ENCODE measurements around the gene ONECUT1.

ONECUT1 gene

DNA sequence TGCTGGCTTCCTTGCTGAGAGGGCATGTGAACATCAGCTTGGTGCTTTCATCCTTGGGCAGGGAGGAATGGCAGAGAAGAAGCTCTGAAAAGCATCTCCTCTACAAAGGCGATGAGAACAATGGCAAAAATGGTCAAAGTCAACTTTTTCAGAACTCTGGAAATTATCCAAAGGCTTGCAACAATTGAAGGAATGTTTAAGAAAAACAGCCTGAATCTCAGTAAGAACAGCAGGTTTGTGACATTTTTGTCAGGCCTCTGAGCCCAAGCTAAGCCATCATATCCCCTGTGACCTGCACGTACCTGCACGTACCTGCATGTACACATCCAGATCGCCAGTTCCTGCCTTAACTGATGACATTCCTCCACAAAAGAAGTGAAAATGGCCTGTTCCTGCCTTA is 51.8 kb downstream of the ONECUT1 start:
- no peak for DNase-seq (ENCODE audit: low read depth)
- H3K4me3 ChIP-seq (ENCODE audit: low read depth, low read length): no peak overlapping the region
- TF ChIP-seq, protein P1, sequence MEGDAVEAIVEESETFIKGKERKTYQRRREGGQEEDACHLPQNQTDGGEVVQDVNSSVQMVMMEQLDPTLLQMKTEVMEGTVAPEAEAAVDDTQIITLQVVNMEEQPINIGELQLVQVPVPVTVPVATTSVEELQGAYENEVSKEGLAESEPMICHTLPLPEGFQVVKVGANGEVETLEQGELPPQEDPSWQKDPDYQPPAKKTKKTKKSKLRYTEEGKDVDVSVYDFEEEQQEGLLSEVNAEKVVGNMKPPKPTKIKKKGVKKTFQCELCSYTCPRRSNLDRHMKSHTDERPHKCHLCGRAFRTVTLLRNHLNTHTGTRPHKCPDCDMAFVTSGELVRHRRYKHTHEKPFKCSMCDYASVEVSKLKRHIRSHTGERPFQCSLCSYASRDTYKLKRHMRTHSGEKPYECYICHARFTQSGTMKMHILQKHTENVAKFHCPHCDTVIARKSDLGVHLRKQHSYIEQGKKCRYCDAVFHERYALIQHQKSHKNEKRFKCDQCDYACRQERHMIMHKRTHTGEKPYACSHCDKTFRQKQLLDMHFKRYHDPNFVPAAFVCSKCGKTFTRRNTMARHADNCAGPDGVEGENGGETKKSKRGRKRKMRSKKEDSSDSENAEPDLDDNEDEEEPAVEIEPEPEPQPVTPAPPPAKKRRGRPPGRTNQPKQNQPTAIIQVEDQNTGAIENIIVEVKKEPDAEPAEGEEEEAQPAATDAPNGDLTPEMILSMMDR (IDR thresholded peaks at IDR 0.05; ENCODE audit: low read depth, low read length): no peak

DNA sequence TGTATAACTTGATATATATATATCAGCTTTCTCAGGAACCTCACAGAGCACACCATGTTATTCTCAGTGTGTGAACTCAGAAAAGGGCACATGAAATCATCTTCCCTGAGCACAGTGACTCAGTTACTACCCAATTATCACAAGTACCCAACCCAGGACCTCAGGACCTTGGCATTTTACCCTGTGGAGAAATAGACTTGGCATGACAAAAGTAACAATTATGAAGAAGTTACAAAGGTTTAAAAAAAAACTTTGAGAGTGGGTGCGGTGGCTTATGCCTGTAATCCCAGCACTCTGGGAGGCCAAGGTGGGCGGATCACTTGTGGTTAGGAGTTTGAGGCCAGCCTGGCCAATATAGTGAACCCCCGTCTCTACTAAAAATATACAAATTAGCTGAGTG is 52.4 kb downstream of the ONECUT1 start:
- no peak for DNase-seq (ENCODE audit: low read depth)

DNA sequence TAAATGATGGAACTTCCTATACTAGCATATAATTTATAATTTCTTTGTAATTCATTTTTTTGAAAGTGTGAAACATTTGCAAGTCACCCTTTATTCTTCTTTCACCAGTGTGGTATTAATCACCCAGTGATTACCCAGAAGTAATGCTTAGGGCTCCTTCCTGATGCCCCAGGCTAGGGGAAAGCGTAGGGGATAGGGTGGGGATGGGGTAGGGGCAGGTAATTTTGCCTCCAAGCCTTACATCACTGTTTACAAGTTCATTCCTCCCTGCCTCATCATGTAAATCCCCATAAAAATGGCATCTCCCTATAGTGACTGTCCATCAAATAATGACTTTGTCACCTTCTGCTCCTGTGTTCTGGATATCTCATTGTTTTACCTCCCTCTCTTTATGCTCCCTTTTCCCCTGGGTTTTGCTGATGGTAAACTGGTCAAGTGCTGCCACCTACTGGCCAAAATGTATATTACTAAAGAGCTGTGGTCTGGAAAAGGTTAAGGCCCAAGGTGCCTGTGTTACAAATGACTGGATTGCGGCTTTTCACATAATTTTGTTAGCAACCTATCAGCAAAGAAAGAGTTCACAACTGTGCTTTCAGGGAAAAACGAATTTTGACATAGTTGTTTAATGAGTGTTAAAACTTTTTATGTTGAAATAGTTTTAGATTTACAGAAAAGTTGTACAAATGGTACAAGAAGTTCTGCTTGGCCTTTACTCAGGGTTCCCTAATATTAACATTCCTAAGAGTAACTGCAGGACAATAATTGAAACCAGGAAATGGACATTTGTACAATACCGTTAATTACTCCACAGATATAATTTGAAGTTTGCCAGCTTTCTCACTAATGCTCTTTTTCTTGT is 54.7 kb downstream of the ONECUT1 start:
- no peak for TF ChIP-seq POLR2A (IDR thresholded peaks at IDR 0.05; ENCODE audit: extremely low read depth, insufficient read length)
- TF ChIP-seq MYC (IDR thresholded peaks at IDR 0.05; ENCODE audit: low read depth, low read length): no peak
- TF ChIP-seq, protein P1 (IDR thresholded peaks at IDR 0.05; ENCODE audit: low read depth, low read length): peak; percentile 39
- TF ChIP-seq, protein P2, sequence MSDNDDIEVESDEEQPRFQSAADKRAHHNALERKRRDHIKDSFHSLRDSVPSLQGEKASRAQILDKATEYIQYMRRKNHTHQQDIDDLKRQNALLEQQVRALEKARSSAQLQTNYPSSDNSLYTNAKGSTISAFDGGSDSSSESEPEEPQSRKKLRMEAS (IDR thresholded peaks at IDR 0.05; ENCODE audit: low read depth, low read length): no peak
- peak; percentile 80 for DNase-seq (ENCODE audit: low read depth)

More for the DNA sequence above, 52.4 kb downstream of the ONECUT1 start:
- no peak for TF ChIP-seq POLR2A (IDR thresholded peaks at IDR 0.05; ENCODE audit: extremely low read depth, insufficient read length)
- TF ChIP-seq, protein P1 (IDR thresholded peaks at IDR 0.05; ENCODE audit: low read depth, low read length): no peak
- no peak overlapping the region for H3K4me3 ChIP-seq (ENCODE audit: low read depth, low read length)

DNA sequence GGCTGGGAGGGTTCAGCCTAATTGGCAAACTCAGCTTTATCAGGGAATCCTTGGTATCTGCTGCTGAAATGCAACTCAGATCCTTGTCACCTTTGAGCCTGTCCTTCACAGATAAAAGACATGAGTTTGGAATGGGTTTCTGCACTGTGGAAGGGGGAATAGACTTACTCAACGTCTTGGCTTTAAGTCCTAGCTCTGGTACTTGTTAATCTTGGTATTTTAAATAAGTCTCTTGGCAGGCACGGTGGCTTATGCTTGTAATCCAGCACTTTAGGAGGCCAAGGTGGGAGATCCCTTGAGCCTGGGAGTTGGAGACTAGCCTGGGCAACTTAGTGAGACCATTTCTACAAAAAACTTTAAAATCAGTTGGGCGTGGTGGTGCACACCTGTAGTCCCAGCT is 55.8 kb downstream of the ONECUT1 start:
- H3K4me3 ChIP-seq (ENCODE audit: low read depth, low read length): no peak overlapping the region
- TF ChIP-seq, protein P2 (IDR thresholded peaks at IDR 0.05; ENCODE audit: low read depth, low read length): no peak
- TF ChIP-seq POLR2A (IDR thresholded peaks at IDR 0.05; ENCODE audit: extremely low read depth, insufficient read length) (no peak), MYC (IDR thresholded peaks at IDR 0.05; ENCODE audit: low read depth, low read length) (no peak)
- TF ChIP-seq, protein P1 (IDR thresholded peaks at IDR 0.05; ENCODE audit: low read depth, low read length): no peak
- no peak for DNase-seq (ENCODE audit: low read depth)

More for the DNA sequence above, 54.7 kb downstream of the ONECUT1 start:
- H3K4me3 ChIP-seq (ENCODE audit: low read depth, low read length): no peak overlapping the region

DNA sequence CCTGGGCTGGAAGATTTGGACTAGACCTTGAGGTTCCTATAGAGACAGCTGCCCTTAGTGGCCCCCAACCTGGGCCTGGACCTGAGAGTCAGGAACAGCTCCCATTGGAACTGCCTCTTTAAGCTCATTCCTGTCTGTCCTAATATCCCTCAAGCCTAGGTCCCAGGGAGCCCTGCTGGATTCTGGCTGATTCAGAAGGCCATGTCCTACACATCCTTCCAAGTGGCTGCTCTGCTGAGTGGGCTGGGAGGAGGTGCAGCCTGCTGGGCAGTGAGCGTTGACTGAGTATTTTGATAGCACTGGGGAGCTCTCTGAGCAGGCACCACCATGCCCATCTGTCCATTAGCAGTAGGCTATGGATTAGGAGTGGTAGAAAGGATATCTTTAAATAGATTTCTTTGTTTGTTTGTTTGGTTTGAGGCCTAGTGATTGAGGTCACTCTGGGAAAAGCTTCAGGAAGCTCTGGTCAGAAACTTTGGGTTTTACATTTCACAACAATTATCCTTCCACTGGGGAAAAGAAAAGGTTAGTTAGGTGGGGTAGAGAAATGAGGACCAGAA is 56.4 kb downstream of the ONECUT1 start:
- no peak for DNase-seq (ENCODE audit: low read depth)
- no peak overlapping the region for H3K4me3 ChIP-seq (ENCODE audit: low read depth, low read length)
- TF ChIP-seq, protein P2 (IDR thresholded peaks at IDR 0.05; ENCODE audit: low read depth, low read length): no peak
- no peak for TF ChIP-seq MYC (IDR thresholded peaks at IDR 0.05; ENCODE audit: low read depth, low read length)
- no peak for TF ChIP-seq POLR2A (IDR thresholded peaks at IDR 0.05; ENCODE audit: extremely low read depth, insufficient read length)
- TF ChIP-seq, protein P1 (IDR thresholded peaks at IDR 0.05; ENCODE audit: low read depth, low read length): no peak
